Colonic mucosa (tissue), 4 donors: ENCODE measurements around the gene PPP1R3D. TPM values are rescaled to one million over a fixed set of nuclear protein-coding genes. Genes with fewer than 3 reads are reported as not detected.

Source experiments
- DNase-seq: peaks from one replicate; pipeline ENCODE4 v3.0.0-alpha.2; 2020
- H3K27ac ChIP-seq: fragments of 200-600 bp; one replicate; pipeline ENCODE4 v1.8.0; 2021
- H3K27me3 ChIP-seq: fragments of 200-600 bp; one replicate; pipeline ENCODE4 v1.8.0; 2021
- H3K36me3 ChIP-seq: fragments of 200-600 bp; one replicate; pipeline ENCODE4 v1.8.0; 2021
- H3K4me1 ChIP-seq: fragments of 200-600 bp; one replicate; pipeline ENCODE4 v1.8.0; 2021; ENCODE audit warnings: mild to moderate bottlenecking
- H3K4me3 ChIP-seq: fragments of 200-600 bp; one replicate; pipeline ENCODE4 v1.8.0; 2021
- H3K9ac ChIP-seq, 2 donors: one replicate each; pipeline ENCODE4 v1.7.0; 2013; ENCODE audit warnings: control low read depth in 2 of 2, low read depth in 2 of 2, low read length in 2 of 2
- H3K9me3 ChIP-seq: fragments of 200-600 bp; one replicate; pipeline ENCODE4 v1.8.0; 2021
- CTCF ChIP-seq: fragments of 200-600 bp; IDR thresholded peaks from one replicate; pipeline ENCODE4 v1.8.0; 2022; ENCODE audit warnings: antibody characterized with exemption, mild to moderate bottlenecking
- intact Hi-C: fragments of 100-400 bp; cut with DNase I; formaldehyde crosslinking; loops from one replicate; pipeline ENCODE4 v1.14.1; 2022
- total RNA-seq, 2 donors: library from RNA; stranded (reverse); fragmentation: NEBNext Ultra II Directional in 1 of 2; extraction: Animal tissue kit (Norgen Biotek cat#: 25700) in 1 of 2; gene quantifications; one replicate each; pipeline ENCODE4 v1.2.1, GENCODE V29; 2021
- donor health status: healthy.
- donor health status: DM: no; HTN: no; CAD: no.
- donor health status: DM: no; HTN: no; CAD: no.

The PPP1R3D gene
- total RNA-seq, 2 donors from 2014 or later, result 6.3 to 9.2 TPM

DNA sequence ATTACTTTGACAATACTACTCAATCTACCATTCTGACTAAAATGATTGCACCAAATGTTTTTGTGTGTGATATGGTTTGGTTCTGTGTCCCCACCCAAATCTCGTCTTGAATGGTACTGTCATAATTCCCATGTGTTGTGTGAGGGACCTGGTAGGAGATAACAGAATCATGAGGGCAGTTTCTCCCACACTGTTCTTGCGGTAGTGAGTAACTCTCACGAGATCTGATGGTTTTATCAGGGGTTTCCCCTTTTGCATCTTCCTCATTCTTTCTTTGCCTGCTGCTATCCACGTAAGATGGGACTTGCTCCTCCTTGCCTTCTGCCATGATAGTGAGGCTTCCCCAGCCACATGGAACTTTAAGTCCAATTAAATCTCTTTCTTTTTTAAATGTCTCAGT lies 27.5 kb downstream of the PPP1R3D start:
- no peaks in the 10 kb centered on the region for H3K4me1 ChIP-seq
- no peak for TF ChIP-seq CTCF
- no peak overlapping the region for H3K9ac ChIP-seq
- no peak overlapping the region for H3K4me3 ChIP-seq
- no peaks in the 10 kb centered on the region for H3K36me3 ChIP-seq
- H3K27me3 ChIP-seq, result no peaks in the 10 kb centered on the region
- no peak overlapping the region for H3K27ac ChIP-seq
- intact Hi-C loops, result no loop called here
- H3K9me3 ChIP-seq, result no peaks in the 10 kb centered on the region
- DNase-seq, result no peak

GRCh38 chr20:59911041-59911440 lies 29.1 kb downstream of the PPP1R3D start:
- Histone ChIP-seq H3K9me3 (no peaks in the 10 kb centered on the region), H3K4me1 (no peaks in the 10 kb centered on the region), H3K4me3 (no peak overlapping the region), H3K27ac (no peak overlapping the region), H3K9ac (no peak overlapping the region), H3K27me3 (no peaks in the 10 kb centered on the region), H3K36me3 (no peaks in the 10 kb centered on the region)
- no peak for DNase-seq
- intact Hi-C loops, result no loop called here
- no peak for TF ChIP-seq CTCF

DNA sequence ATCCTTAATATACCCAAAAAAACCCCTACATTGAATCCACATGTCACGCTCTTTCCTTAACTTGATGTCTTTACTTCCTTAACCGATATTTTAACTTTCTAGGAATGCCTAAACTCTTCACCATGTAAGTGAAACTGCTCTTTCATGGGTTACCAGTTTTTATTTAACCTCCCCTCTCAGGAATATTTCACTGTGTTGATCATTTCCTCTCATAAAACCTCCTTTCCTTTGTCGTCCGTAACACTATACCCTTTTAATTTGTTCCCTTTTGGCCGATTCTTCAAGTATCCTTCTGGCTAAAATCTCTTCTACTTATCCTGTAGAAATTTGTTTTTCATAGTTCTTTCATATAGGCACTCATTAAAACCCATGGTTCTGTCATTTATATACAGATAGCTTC lies 31.2 kb downstream of the PPP1R3D start:
- H3K4me3 ChIP-seq, result no peak overlapping the region
- no peak for DNase-seq
- H3K4me1 ChIP-seq, result no peaks in the 10 kb centered on the region
- intact Hi-C loops, result no loop called here
- no peaks in the 10 kb centered on the region for H3K27me3 ChIP-seq
- no peaks in the 10 kb centered on the region for H3K9me3 ChIP-seq
- no peak overlapping the region for H3K9ac ChIP-seq
- H3K36me3 ChIP-seq, result no peaks in the 10 kb centered on the region
- no peak for TF ChIP-seq CTCF
- H3K27ac ChIP-seq, result no peak overlapping the region

DNA sequence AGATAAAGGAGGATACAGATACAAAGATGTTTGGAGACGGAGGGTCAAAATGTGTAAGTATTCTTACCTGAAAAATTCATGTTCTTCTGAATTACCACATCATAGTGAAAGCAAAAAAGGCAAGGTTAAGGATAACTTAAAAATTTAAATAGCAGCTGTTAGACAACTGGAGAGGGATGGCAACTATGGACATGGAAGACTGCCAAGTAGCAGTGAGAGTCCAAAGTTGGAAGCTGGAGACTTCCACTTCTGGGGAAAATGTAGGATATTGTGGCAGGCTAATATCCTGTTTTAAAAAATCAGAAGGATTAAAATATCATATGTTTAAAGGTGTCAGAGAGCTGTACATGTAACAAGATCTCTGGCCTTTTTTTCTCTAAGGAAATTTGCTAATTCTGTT lies 36.5 kb downstream of the PPP1R3D start:
- no peak overlapping the region for H3K9ac ChIP-seq
- no peaks in the 10 kb centered on the region for H3K27me3 ChIP-seq
- no peak overlapping the region for H3K4me3 ChIP-seq
- no peaks in the 10 kb centered on the region for H3K4me1 ChIP-seq
- no peak for TF ChIP-seq CTCF
- no peaks in the 10 kb centered on the region for H3K36me3 ChIP-seq
- no peak overlapping the region for H3K27ac ChIP-seq
- H3K9me3 ChIP-seq, result no peaks in the 10 kb centered on the region
- no peak for DNase-seq
- intact Hi-C loops, result no loop called here

DNA sequence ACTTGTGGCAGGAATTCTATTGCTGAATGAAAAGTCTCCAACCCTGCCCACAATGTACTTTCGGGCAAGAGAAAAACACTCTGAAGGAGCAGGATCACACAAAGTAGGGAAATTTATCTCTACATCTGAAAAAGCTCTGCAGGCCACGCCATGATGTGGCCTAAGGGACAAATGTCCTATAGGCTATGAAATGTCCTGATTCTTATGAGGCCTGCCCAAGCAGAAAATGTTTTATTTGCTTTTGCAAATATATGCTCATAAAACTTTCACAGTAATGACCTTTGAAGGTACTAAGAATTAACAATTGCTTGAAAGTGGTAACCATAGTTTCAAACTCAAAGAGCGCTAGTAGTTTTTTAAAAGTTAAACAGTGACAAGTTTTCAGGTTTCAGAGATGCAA lies 37.6 kb downstream of the PPP1R3D start:
- no peaks in the 10 kb centered on the region for H3K27me3 ChIP-seq
- H3K9me3 ChIP-seq, result no peaks in the 10 kb centered on the region
- no peak overlapping the region for H3K9ac ChIP-seq
- TF ChIP-seq CTCF, result no peak
- H3K4me1 ChIP-seq, result no peaks in the 10 kb centered on the region
- no peaks in the 10 kb centered on the region for H3K36me3 ChIP-seq
- no peak overlapping the region for H3K4me3 ChIP-seq
- no peak for DNase-seq
- intact Hi-C loops, result no loop called here
- no peak overlapping the region for H3K27ac ChIP-seq

DNA sequence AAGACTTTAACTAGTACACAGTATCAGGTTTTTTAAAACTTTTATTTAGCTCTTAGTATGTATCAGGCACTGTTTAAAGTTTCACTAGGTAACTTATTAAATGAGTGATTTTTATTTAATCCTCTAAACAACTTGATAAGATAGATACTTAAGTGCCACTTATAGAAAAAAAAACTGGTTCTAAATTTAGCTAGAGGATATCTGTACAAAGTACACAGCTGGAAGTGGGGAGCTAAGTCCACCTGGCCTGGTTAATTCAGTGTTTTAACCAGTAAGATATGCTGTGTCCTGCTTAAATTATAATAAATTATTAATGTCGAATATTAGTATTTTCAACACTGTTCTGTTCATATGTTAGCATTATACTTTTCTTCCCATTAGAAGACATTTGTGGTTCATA lies 44.2 kb downstream of the PPP1R3D start:
- intact Hi-C loops, result no loop called here
- H3K9me3 ChIP-seq, result no peaks in the 10 kb centered on the region
- H3K4me1 ChIP-seq, result no peaks in the 10 kb centered on the region
- DNase-seq, result no peak
- H3K27me3 ChIP-seq, result no peaks in the 10 kb centered on the region
- no peak for TF ChIP-seq CTCF
- H3K9ac ChIP-seq, result no peak overlapping the region
- no peak overlapping the region for H3K27ac ChIP-seq
- H3K36me3 ChIP-seq, result no peaks in the 10 kb centered on the region
- H3K4me3 ChIP-seq, result no peak overlapping the region
